GM10266 (cell line): ENCODE data around the gene KANK4.

Experiments
- DNase-seq: peaks from one replicate; pipeline ENCODE4 v3.0.0; 2012; ENCODE audit errors: extremely low spot score
- TF ChIP-seq, protein P1 (sequence below): IDR thresholded peaks from 2 replicates; pipeline ENCODE4 v1.5.1; 2012; ENCODE audit warnings: mild to moderate bottlenecking, low read depth; ENCODE audit not compliant: control insufficient read depth, insufficient read depth; ENCODE audit errors: missing control alignments

KANK4 gene

DNA sequence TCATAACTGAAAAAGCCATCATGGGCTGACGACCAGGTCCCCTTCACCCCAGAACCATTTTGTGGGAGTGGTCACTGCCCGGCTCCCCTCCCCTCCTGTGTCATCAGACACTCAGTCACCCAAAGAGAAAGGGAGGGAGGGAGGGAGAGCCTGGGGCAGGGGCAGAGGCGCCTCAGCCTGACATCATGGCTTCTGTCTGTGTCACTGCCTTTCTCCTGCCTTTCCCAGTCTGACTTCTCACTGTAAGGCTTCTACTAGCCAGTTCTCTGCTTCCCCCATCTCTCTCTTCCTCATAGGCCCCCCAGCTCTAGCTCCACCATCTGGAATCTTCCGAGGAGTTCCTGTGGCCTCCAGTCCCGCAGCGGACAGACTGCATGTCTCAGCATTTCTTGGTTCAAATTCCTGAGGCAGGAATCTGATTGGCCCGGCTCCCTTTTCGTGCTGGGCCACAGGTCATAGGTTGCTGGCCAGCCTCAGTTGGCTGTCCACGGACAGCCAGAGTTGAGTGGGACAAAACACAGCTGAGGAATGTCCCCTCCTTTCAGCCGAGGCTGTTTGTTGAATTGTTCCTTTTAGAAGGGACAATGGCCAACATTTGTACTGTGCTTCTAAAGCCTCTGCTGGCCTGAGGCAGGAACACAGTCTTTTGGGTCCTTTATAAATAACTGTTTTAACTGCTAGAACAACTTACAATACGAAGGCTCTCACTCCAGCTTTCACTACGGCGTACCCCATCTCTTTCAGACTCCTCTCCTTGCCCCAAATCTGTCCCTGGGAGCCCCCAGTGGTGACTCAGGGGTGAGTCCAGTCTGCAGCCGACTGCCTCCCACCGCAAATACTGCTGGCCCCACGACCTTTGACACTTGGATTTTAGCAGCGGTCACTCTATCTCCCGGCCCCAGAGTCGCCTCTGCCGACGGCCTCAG, 18.7 kb upstream of the KANK4 start:
- DNase-seq = no peak
- TF ChIP-seq, protein P1, sequence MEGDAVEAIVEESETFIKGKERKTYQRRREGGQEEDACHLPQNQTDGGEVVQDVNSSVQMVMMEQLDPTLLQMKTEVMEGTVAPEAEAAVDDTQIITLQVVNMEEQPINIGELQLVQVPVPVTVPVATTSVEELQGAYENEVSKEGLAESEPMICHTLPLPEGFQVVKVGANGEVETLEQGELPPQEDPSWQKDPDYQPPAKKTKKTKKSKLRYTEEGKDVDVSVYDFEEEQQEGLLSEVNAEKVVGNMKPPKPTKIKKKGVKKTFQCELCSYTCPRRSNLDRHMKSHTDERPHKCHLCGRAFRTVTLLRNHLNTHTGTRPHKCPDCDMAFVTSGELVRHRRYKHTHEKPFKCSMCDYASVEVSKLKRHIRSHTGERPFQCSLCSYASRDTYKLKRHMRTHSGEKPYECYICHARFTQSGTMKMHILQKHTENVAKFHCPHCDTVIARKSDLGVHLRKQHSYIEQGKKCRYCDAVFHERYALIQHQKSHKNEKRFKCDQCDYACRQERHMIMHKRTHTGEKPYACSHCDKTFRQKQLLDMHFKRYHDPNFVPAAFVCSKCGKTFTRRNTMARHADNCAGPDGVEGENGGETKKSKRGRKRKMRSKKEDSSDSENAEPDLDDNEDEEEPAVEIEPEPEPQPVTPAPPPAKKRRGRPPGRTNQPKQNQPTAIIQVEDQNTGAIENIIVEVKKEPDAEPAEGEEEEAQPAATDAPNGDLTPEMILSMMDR = no peak

DNA sequence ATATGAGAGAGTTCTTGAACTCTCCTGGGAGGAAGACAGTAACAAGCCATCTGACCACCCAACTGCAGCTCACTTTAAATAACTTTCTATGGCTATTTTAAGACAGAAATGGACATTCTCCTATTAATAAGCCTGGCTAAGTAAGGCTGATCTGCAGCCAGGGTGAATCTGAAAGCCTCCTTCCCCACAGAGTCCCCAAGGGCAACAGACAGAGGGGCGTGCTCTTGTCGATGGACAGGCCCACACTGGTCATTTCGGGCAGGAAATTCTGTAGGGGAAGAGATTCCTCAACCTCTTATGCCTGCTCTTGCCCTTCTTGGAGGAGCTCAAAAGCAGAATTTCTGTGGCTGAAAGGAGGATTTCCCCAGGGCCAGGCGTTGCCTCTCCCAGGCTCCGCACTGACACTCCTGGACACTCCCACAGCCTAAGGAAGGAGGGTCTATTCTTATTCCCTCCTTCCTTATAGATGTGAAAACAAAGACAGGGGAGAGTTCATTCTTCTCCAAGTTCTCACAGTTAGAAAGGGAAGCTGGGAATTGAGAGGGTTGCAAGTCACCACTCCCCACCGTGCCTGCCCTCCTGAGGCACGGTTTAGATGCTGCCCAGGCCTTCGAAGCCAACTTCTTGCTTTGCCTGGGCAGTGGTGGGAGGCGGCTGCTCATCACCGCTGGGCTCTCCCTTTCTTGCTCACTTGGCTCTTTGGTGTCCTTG, 17.9 kb upstream of the KANK4 start:
- DNase-seq = no peak

DNA sequence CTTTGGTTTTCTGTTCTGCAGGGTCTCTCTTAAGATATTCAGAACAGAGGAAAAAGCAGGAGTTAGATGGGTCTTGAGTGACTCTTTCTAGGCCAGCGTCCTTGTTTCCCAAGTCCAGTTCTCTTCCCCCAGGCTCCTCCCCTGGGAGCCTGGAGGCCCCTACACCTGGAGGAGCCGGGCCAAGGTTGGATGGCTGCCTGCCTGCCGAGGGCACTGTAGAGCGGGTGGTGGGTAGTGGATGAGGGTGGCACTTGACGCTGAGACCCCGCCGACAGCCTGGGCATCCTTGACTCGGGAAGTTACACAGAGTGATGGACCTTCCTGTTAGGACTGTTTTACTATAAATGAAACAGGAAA, 17.4 kb upstream of the KANK4 start:
- no peak for DNase-seq
- TF ChIP-seq, protein P1 = no peak

More for the DNA sequence above, 17.9 kb upstream of the KANK4 start:
- TF ChIP-seq, protein P1 = no peak

DNA sequence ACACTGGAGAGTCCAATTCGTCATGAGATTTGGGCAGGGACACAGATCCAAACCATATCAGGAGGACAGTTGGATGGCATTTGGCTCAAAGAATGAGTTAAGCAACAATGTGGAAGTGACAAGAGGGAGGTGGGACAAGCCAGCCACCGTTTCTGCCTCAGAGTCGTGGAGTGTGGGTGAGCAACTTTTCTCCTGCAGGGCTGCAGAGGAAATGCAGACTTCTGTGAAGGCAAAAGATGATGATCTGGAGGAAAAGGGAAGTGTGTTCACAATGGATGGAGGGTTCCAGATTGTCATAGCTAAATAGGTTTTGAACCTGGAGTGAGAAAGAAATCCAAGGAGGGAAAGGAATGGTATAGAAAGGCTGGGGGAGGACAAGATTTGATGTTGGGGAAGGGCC, 16.4 kb upstream of the KANK4 start:
- TF ChIP-seq, protein P1 = no peak

DNA sequence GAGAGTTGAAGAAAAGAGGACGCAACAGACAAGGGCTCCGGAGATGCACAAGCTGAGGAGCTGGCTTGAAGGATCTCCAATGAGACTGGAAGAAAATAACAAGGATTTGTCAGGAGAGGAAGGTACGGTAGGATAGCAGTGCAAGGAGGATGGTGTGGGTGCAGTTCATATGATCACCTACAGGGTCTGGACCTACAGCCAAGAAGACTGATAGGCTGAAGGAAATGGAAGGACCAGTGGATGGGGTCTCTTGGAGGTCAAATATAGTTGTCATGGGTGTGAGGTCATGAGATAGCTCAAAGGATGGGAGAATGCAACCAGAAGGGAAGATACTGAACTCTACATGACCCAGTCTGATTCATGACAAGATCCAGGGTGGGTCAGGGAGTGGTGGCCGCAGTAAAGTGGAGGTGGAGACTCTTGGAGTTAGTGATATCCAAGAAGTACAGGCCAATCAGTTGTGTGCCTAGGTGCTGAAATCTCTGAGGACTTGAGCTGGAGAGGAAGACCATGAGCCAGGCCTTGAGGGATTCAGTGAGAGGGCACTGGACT, 15.3 kb upstream of the KANK4 start:
- DNase-seq = no peak
- TF ChIP-seq, protein P1 = no peak

More for the DNA sequence above, 16.4 kb upstream of the KANK4 start:
- DNase-seq = no peak

DNA sequence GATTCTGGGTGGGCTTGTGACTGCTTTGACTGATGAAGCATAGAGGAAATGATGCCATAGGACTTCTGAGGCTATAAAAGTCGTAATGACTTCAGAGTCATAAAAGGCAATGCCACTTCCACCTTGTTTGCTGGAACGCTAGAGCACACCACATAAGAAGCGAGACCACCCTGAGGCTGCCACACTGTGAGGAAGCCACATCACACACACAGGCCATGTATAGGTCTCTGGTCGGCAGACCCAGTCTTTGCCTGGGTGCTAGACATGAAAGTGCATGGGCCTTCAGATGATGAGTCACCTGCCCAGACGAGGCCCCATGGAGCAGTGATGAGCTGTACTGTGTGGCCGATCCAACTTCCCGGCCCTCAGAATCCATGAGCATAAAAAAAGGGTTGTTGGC, 14.2 kb upstream of the KANK4 start:
- no peak for DNase-seq
- TF ChIP-seq, protein P1 = no peak
